CD4-positive, alpha-beta T cell treated with Interleukin-4 for 1 hour (primary cell): Measurements from ENCODE around the gene NRTN.
"Not testable (repeated sequence)": the region's sequence is repeated elsewhere in the genome, so short reads cannot be mapped to it uniquely, and the experiment has no call there.

Source experiments
- DNase-seq, 2 donors: peaks; one replicate each; pipeline ENCODE4 v3.0.0-alpha.2; 2020 to 2022

The NRTN gene, protein sequence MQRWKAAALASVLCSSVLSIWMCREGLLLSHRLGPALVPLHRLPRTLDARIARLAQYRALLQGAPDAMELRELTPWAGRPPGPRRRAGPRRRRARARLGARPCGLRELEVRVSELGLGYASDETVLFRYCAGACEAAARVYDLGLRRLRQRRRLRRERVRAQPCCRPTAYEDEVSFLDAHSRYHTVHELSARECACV

GRCh38 chr19:5804516-5805461 lies at the start of gene NRTN:
TSS of gene NRTN (plus strand) at chr19:5805067. CDS start at chr19:5824166, 19,099 bp downstream.
- DNase-seq, result peak; percentile 45 to 57

DNA sequence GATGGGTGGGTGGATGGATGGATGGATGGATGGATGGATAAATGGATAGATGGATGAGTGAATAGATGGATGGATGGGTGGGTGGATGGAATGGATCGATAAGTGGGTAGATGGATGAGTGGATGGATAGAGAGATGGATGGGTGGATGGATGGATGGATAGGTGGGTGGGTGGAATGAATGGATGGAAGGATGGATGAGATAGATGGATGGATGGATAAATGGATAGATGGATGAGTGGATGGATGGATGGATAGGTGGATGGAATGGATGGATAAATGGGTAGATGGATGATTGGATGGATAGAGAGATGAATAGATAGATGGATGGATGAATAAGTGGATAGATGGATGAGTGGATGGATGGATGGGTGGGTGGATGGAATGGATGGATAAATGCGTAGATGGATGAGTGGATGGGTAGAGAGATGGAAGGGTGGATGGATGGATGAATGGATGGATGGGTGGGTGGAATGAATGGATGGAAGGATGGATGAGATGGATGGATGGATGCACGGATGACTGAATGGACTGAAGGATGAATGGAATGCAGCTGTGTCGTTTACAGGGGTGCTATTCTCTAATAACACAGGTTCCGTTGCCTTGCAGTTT lies 42.2 kb upstream of the NRTN start:
- no peak for DNase-seq

DNA sequence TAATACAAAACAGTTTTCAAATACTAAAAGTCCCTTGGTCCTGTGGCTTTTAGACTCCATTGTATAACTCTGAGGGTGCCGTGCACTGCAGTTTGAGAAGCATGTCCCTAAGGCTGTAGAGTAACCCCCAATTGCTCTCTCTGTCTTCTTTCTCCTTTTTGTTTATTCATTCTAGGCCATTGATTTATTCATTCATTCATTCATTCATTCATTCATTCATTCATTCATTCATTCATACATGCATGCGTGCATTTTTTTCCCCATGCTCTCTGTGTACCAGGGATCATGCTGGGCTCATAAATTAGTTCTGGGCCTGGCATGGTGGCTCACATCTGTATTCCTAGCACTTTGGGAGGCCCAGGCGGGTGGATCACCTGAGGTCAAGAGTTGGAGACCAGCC lies 39.6 kb upstream of the NRTN start:
- no peak for DNase-seq

DNA sequence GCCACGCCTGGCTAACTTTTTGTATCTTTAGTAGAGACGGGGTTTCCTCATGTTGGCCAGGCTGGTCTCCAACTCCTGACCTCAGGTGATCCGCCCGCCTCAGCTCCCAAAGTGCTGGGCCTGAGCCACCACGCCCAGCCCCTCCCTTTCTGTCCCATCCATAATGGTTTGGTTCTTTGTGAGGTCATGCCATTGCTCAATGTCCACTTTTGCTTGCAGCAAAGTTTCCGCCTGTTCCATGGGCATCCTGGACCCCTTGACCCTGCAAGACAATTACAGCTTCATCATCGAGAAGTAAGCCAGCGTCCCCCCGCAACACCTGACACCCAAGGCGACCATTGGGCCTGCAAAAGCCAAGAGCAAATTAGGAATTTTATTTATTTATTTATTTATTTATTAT lies 36.9 kb upstream of the NRTN start:
- no peak for DNase-seq

GRCh38 chr19:5772416-5772815 lies 32.5 kb upstream of the NRTN start:
- DNase-seq, result no peak

DNA sequence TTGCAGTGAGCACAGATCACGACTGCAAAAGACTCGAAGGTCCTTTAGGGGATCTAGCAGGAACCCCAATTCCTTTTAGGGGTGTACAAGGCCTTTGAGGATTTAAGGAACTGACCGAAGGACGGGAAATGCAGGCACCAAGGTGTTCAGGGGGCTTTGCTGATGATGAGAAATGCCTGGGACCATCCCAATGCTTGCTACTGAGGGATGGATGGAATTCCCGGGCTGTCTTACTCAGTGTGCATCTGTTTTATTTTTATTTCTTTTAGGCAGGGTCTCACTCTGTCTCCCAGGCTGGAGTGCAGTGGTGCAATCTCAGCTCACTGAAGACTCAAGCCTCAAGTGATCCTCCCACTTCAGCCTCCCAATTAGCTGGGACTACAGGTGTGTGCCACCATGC lies 31.6 kb upstream of the NRTN start:
- no peak for DNase-seq

DNA sequence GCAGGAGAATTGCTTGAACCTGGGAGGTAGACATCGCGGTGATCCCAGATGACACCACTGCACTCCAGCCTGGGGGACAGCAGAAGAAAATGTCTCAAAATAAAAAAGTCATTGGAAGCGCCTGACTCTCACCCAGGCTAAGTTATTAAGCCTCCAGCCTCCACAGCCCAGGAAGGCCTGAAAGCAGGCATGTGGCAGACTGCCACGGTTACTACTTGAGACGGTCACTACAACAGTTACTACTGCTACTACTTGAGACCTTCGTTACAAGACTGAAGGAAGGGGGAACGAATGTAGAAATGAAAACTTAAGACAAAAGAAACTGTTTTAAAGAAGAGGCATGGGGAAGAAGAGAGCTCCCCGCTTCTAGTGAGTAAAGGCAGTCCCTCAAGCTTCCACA lies 29.9 kb upstream of the NRTN start:
- no peak for DNase-seq

DNA sequence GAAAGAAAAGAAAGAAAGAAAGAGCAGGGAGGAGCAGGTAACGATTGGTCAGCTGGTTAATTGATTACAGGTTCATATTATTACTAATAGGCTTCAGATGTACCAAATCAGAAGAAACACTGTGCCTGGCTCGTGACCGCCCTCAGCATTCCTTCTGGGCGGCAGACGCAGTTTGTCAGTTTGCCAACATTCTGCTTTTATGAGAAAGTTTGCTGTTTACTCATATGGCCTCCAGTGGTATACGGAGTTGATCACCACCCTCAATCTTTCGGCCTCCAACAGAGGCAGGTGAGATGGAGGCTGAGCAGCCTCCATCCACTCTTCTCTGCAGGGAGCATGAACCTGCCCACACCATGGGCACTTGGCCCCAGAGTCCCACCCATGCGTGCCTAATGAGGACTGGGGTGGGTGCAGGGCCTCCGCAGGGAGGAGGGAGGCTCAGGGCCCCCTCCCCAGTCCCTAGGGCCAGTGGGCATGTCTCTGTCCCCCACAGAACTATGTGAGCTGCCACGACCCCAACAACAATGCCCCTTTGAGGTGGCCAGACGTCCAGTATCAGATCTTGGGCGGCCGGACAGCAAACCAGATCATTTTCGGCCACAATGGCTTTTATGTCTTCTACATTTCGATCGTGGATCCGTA lies 29.1 kb upstream of the NRTN start:
- no peak for DNase-seq

DNA sequence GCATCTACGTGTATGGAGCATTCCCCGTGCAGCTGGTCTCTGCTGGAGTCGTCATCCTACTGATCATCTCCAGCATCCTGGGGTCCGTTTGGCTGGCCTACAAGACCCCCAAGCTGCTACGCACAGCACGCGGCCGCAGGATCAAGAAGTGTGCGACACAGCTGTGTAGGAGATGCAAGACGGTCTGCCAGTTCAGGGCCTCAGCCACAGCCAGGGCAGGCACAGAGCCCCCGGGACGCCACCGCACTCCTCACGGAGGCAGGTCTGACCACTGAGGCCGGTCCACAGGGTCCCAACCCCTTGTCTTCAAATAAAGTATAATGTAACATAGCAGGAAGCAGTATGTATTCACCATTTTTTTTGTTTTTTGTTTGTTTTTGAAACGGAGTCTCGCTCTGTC lies 26.5 kb upstream of the NRTN start:
- no peak for DNase-seq

GRCh38 chr19:5780916-5781315 lies 24.0 kb upstream of the NRTN start:
- not testable (repeated sequence) for DNase-seq

- DNase-seq, result no peak
These were observed 22.5 kb upstream of the NRTN start for GRCh38 chr19:5782322-5782721.

DNA sequence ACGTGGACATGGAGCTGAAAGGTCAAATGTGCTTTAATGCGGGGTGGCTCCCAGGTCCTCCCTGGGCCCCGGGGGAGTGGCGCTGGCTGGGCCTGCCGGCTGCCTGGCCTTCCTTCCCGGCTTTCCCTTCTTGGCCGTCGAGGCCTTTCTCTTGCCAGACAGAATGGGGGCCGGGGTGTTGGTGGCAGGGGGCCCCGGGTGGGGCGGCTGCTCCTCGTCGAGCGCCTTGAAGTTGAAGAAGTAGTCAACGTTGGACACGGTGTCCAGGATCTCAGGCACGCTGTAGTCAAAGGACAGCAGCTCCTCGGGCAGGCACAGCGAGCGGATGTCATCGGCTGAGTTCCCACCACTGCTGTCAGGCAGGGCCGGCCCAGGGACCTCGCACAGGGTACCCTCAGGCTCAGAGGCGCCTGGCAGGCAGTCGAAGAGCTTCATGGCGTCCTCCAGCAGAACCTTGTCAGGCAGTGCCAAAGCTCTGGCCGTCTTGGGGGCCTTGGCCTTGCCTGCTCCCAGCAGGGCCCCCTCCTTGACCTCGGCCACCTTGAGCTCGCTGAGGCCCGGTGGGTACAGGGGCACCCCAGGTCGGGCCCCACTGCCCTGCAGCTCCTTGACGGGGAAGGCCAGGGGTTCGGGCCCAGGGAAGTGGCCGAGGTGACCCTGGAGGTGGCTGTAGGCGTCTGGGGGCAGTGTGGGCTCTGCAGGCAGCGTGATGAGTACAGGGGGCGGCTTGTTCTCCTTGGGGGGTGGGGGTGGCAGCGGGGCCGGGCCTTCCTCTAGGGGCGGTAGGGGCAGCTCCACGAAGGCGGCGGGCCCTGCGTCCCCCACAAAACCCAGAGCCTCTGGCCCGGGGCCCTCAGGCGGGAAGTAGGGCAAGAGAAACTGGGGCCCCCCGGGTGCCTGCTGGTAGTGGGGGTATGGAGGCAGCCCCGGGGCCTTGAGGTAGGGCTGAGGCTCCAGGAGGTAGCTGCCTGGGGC lies 21.6 kb upstream of the NRTN start:
- DNase-seq, result no peak

DNA sequence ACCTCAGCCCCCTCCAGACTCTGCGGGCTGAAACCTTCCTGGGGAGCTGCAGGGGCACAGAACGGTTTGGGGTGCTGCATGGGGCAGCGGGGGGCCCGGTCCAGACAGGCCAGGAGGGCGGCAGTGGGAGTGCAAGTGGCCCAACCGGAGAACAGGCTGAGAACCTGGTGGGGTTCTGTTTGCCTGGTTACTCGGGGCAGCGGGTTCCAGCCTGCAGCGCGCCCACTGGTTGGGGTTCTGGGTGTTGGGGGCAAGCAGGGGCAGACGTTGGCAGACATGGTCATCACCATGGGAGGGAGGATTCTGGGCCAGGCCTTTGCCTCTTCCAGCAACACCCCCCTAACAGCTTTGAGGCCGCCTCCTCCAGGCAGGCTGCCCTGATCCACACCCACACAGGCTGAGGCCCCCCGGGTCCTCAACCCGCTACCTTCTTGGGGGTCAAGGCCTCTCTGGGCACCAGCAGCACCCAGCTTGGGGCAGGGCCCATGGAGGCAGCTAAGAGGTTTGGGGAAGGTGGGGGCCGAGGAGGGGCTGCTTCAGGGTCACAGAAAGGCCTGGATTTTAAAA lies 20.2 kb upstream of the NRTN start, which contains the start of gene PRR22:
PRR22 (minus strand) TSS at position 166 of the 567 bp plus-strand sequence; CDS start at position 80, 86 bp downstream.
- DNase-seq, result no peak

GRCh38 chr19:5785423-5785822 lies 19.4 kb upstream of the NRTN start:
- DNase-seq, result no peak

- no peak for DNase-seq
These were observed 18.1 kb upstream of the NRTN start for GRCh38 chr19:5786593-5787408.

DNA sequence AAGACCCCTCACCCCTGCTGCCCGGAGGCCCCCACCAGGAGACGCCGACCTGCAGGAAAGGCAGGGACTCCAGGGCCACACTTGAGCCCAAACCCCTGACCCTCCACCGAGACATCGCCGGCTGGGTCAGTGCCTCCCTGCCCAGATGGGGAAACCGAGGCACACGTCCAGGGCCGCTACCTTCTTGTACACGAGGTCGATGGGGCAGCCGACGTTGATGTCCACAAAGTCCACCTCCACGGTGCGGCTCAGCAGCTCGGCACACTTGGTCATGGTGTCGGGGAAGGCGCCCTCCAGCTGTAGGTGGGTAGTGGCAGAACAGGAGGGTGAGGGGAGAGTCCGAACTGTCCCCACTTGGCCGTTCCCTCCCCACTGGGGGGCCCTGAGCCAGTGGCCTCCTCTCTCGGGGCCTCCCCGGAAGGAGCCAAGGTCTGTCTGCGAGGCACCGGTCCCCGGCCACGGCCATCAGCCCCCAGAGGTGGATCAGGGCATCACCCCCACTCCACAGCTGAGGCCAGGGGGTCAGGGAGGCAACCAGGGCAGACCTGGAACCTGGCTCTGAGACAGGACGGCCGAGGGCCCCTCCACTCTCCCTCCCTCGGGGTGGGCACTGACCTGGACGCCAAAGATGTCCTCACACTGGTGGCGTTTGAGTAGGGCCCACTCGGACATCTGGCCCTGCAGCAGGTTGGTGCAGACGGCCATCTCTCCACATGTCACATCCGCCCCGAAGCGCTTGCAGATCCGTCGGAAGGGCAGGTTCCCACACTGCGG lies 17.3 kb upstream of the NRTN start:
- DNase-seq, result no peak

DNA sequence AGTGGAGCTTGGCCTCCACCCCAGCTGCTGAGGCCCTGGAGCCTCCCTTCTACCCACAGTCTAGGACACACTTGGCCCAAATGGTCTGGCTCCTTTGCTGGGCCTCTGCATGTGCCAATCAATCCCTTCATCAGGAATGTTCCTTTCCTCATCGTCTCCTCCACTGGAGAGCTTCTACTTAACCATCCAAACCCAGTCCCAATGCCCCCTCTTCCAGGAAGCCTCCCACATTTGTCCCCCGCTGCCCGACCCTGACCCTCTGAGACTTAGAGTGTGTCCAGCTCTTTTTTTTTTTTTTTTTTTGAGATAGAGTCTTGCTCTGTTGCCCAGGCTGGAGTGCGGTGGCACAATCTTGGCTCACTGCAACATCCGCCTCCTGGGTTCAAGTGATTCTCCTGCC lies 16.4 kb upstream of the NRTN start:
- no peak for DNase-seq

DNA sequence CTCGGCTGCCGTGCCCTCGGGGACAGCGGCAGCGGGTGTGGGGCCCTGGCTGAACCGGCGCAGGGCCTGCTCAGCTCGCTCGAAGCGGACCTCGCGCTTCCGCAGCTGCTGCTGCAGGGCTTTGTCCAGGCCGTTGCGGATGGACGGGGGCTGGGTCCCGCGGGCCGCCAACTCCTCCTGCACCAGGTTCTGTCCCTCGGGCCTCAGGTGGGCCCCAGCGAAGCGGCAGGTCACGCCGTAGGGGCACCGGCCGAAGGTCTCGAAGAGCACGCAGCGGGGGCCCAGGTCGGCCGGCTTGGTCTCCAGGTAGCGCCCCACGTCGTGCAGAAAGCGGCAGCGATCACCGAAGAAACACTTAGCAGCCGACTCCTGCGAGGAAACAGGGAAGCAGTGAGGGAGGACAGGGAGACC lies 15.5 kb upstream of the NRTN start:
- DNase-seq, result no peak

GRCh38 chr19:5789886-5790558 lies 14.8 kb upstream of the NRTN start:
- no peak for DNase-seq
